ENCODE results near the gene SYNJ2. TPM values are rescaled to one million over a fixed set of nuclear protein-coding genes. Genes with fewer than 3 reads are reported as not detected.

SYNJ2 gene
- total RNA-seq, 2 donors from 2014 or later: 30.6 to 48.5 TPM

- DNase-seq (ENCODE audit: low spot score) (no peak), ATAC-seq (ENCODE audit: insufficient number of reproducible peaks, low FRiP score, low read depth) (no peak)
Observed at GRCh38 chr6:158036261-158036660, 54.6 kb downstream of the SYNJ2 start.

GRCh38 chr6:158037021-158037420 is 55.4 kb downstream of the SYNJ2 start:
- no peaks in the 10 kb centered on the region for H3K36me3 ChIP-seq
- H3K4me1 ChIP-seq (ENCODE audit: control insufficient read depth in 1 of 2, low read depth in 2 of 2): peaks cover 42 to 73% of the 10 kb centered on the region in 2 donors
- TF ChIP-seq, protein P1, sequence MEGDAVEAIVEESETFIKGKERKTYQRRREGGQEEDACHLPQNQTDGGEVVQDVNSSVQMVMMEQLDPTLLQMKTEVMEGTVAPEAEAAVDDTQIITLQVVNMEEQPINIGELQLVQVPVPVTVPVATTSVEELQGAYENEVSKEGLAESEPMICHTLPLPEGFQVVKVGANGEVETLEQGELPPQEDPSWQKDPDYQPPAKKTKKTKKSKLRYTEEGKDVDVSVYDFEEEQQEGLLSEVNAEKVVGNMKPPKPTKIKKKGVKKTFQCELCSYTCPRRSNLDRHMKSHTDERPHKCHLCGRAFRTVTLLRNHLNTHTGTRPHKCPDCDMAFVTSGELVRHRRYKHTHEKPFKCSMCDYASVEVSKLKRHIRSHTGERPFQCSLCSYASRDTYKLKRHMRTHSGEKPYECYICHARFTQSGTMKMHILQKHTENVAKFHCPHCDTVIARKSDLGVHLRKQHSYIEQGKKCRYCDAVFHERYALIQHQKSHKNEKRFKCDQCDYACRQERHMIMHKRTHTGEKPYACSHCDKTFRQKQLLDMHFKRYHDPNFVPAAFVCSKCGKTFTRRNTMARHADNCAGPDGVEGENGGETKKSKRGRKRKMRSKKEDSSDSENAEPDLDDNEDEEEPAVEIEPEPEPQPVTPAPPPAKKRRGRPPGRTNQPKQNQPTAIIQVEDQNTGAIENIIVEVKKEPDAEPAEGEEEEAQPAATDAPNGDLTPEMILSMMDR (IDR thresholded peaks at IDR 0.05): no peak
- no peaks in the 10 kb centered on the region for H3K27me3 ChIP-seq (replicated peaks; ENCODE audit: insufficient read depth)
- ATAC-seq (ENCODE audit: insufficient number of reproducible peaks, low FRiP score, low read depth): no peak
- H3K27ac ChIP-seq: peak overlapping the region in 1 of 2 donors; percentile 9
- no peak overlapping the region for H3K4me3 ChIP-seq
- DNase-seq (ENCODE audit: low spot score): no peak
- no peaks in the 10 kb centered on the region for H3K9me3 ChIP-seq

More at GRCh38 chr6:158036261-158036660, 54.6 kb downstream of the SYNJ2 start:
- Histone ChIP-seq H3K4me1 (ENCODE audit: control insufficient read depth in 1 of 2, low read depth in 2 of 2) (peaks cover 42 to 73% of the 10 kb centered on the region in 2 donors), H3K27ac (no peak overlapping the region), H3K27me3 (replicated peaks; ENCODE audit: insufficient read depth) (no peaks in the 10 kb centered on the region), H3K36me3 (no peaks in the 10 kb centered on the region), H3K4me3 (no peak overlapping the region), H3K9me3 (no peaks in the 10 kb centered on the region)
- TF ChIP-seq, protein P1 (IDR thresholded peaks at IDR 0.05): no peak

DNA sequence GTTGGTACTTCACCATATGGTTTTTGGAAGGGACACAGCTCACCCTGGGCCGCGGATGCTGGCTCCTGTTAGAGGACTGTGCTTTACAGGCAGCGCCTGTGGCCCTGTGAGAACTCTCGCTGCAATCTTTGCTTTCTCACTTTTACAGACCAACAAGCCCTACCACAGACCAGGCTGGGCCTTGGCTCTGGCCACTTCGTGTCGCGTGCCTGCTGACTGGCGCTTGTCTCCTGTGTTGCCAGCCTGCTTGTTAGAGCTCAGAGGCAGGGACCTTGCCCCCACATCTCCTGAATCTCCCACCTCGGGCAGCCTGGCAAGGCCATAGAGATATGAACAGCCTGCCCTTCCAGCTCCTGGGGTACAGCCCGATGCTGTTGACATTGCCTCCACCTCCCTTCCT is 56.1 kb downstream of the SYNJ2 start:
- DNase-seq (ENCODE audit: low spot score) (no peak), ATAC-seq (ENCODE audit: insufficient number of reproducible peaks, low FRiP score, low read depth) (no peak)
- Histone ChIP-seq H3K36me3 (no peaks in the 10 kb centered on the region), H3K27ac (peak overlapping the region; percentile 88 to 97), H3K27me3 (replicated peaks; ENCODE audit: insufficient read depth) (no peaks in the 10 kb centered on the region), H3K9me3 (no peaks in the 10 kb centered on the region), H3K4me1 (ENCODE audit: control insufficient read depth in 1 of 2, low read depth in 2 of 2) (peaks cover 41 to 73% of the 10 kb centered on the region in 2 donors), H3K4me3 (no peak overlapping the region)
- TF ChIP-seq, protein P1 (IDR thresholded peaks at IDR 0.05): no peak

- Histone ChIP-seq H3K27me3 (replicated peaks; ENCODE audit: insufficient read depth) (no peaks in the 10 kb centered on the region), H3K9me3 (no peaks in the 10 kb centered on the region), H3K4me1 (ENCODE audit: control insufficient read depth in 1 of 2, low read depth in 2 of 2) (peaks cover 49 to 74% of the 10 kb centered on the region in 2 donors), H3K36me3 (no peaks in the 10 kb centered on the region), H3K4me3 (no peak overlapping the region), H3K27ac (peak overlapping the region; percentile 88 to 97)
- DNase-seq (ENCODE audit: low spot score) (no peak), ATAC-seq (ENCODE audit: insufficient number of reproducible peaks, low FRiP score, low read depth) (no peak)
- TF ChIP-seq, protein P1 (IDR thresholded peaks at IDR 0.05): no peak
Observed at GRCh38 chr6:158038291-158039177, 56.9 kb downstream of the SYNJ2 start.

DNA sequence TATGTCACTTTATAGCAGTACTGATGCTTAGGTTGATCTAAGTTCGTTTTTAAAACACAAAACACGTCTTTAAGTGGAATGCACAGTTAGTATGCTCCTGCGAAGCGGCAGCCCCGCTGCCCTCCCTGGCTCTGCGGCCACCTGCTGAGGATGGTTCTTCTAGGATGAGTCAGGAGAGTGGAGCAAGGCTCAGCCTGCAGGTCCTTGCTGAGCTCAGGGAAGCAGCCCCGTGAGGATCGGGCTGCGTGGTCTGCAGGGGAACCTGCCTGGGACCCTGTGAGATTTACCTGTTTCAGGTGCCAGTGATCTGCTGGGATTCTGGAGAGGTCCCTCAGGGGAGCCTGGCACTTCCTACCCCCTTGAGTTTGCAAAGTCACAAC is 57.5 kb downstream of the SYNJ2 start:
- H3K36me3 ChIP-seq: no peaks in the 10 kb centered on the region
- TF ChIP-seq, protein P1 (IDR thresholded peaks at IDR 0.05): no peak
- peaks cover 49 to 74% of the 10 kb centered on the region in 2 donors for H3K4me1 ChIP-seq (ENCODE audit: control insufficient read depth in 1 of 2, low read depth in 2 of 2)
- ATAC-seq (ENCODE audit: insufficient number of reproducible peaks, low FRiP score, low read depth) (no peak), DNase-seq (ENCODE audit: low spot score) (no peak)
- H3K4me3 ChIP-seq: no peak overlapping the region
- H3K27ac ChIP-seq: peak overlapping the region; percentile 88 to 97
- no peaks in the 10 kb centered on the region for H3K27me3 ChIP-seq (replicated peaks; ENCODE audit: insufficient read depth)
- H3K9me3 ChIP-seq: no peaks in the 10 kb centered on the region
